Measurements from ENCODE around the gene APOBEC4. TPM values are rescaled to one million over a fixed set of nuclear protein-coding genes. Genes with fewer than 3 reads are reported as not detected.
A peak's percentile ranks its signal among the peaks of the same experiment; 100 is the strongest.
"Not testable (repeated sequence)": the region's sequence is repeated elsewhere in the genome, so short reads cannot be mapped to it uniquely, and the experiment has no call there.

APOBEC4 gene
- total RNA-seq, 1 experiment from 2014 or later, result not detected

DNA sequence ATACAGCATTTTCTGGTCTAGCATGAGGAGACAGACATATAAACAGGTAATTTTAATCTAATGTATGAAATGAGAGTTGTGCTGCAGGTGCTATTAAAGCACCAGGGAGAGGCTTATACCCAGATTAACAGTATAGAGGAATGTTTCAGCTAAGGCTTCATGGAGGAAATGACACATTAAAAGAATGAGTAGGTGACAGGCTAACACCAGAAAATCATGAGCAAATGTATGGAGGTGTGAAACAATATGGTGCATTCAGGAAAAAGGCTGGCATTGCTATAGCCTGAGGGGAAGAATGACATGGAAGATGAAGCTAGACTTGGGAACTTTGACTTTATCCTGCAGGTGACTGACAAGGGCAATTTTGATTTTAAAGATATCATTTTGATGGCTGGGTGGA, 24.6 kb downstream of the APOBEC4 start:
- H3K36me3 ChIP-seq (ENCODE audit: control insufficient read depth, insufficient read depth, low read length), result no peaks in the 10 kb centered on the region; the same call in 1 of the 2 replicates
- peaks cover 53% of the 10 kb centered on the region for H3K36me3 Mint-ChIP-seq (ENCODE audit: insufficient read depth, unreplicated experiment)
- H3K9me3 ChIP-seq, result no peaks in the 10 kb centered on the region
- BruUV-seq (replicated peaks), result no TSS peak
- intact Hi-C loops (cut with micrococcal nuclease; ENCODE audit: unreplicated experiment), result no loop called here
- peaks cover 12% of the 10 kb centered on the region for H3K4me1 Mint-ChIP-seq (ENCODE audit: low read depth, unreplicated experiment)
- POLR2A ChIA-PET, result no interaction called here
- H3K4me1 ChIP-seq, result peaks cover 10% of the 10 kb centered on the region
- H3K27ac Mint-ChIP-seq (ENCODE audit: unreplicated experiment), result no peak overlapping the region
- TF ChIP-seq, protein P1, sequence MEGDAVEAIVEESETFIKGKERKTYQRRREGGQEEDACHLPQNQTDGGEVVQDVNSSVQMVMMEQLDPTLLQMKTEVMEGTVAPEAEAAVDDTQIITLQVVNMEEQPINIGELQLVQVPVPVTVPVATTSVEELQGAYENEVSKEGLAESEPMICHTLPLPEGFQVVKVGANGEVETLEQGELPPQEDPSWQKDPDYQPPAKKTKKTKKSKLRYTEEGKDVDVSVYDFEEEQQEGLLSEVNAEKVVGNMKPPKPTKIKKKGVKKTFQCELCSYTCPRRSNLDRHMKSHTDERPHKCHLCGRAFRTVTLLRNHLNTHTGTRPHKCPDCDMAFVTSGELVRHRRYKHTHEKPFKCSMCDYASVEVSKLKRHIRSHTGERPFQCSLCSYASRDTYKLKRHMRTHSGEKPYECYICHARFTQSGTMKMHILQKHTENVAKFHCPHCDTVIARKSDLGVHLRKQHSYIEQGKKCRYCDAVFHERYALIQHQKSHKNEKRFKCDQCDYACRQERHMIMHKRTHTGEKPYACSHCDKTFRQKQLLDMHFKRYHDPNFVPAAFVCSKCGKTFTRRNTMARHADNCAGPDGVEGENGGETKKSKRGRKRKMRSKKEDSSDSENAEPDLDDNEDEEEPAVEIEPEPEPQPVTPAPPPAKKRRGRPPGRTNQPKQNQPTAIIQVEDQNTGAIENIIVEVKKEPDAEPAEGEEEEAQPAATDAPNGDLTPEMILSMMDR (IDR thresholded peaks at IDR 0.05; ENCODE audit: insufficient read depth in 1 of 2, low read depth in 1 of 2, low read length in 1 of 2, severe bottlenecking in 1 of 2, unreplicated experiment in 1 of 2), result no peak
- H3K4me3 ChIP-seq (ENCODE audit: low read depth, low read length), result no peak overlapping the region
- CTCF ChIA-PET, result interaction anchor here (0.6 kb wide), 1 partner anchor 537 kb away, joined by 3 read pairs; no protein-coding TSS in a partner anchor
- H3K27me3 ChIP-seq (replicated peaks; ENCODE audit: control insufficient read depth, insufficient read depth, low read length), result no peaks in the 10 kb centered on the region
- H3K4me3 Mint-ChIP-seq (ENCODE audit: unreplicated experiment), result no peak overlapping the region
- no peaks in the 10 kb centered on the region for H3K9me3 Mint-ChIP-seq (ENCODE audit: unreplicated experiment)
- no peaks in the 10 kb centered on the region for H3K27me3 Mint-ChIP-seq (ENCODE audit: insufficient read depth, unreplicated experiment)
- no peak for DNase-seq

DNA sequence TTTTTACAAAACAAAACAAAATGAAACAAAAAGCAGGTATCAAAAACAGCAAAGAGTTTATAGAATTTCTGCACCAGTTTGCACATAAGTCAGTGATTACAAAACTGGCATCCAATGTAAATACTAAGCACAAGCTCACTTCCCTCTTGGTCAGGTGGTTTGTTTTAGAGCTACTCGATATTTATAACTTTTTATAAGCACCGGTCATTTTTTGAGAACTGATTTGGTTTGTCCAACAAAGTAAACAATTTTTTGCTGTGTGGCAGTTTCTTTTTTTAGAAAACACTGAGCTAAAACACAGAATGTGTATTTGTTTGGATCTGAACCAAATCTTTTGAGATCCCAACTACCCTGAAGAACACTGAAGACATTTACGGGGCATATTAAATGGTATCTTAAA, 26.9 kb downstream of the APOBEC4 start:
- BruUV-seq (replicated peaks); H3K9me3 Mint-ChIP-seq (ENCODE audit: unreplicated experiment); H3K9me3 ChIP-seq; DNase-seq; H3K27me3 Mint-ChIP-seq (ENCODE audit: insufficient read depth, unreplicated experiment); H3K27me3 ChIP-seq (replicated peaks; ENCODE audit: control insufficient read depth, insufficient read depth, low read length); POLR2A ChIA-PET; H3K4me3 Mint-ChIP-seq (ENCODE audit: unreplicated experiment); intact Hi-C loops (cut with micrococcal nuclease; ENCODE audit: unreplicated experiment); H3K36me3 ChIP-seq (ENCODE audit: control insufficient read depth, insufficient read depth, low read length); H3K27ac Mint-ChIP-seq (ENCODE audit: unreplicated experiment); H3K4me3 ChIP-seq (ENCODE audit: low read depth, low read length): not testable (repeated sequence)
- peaks cover 12% of the 10 kb centered on the region for H3K4me1 Mint-ChIP-seq (ENCODE audit: low read depth, unreplicated experiment)
- H3K36me3 Mint-ChIP-seq (ENCODE audit: insufficient read depth, unreplicated experiment), result peaks cover 55% of the 10 kb centered on the region
- CTCF ChIA-PET, result interaction anchor here (2.2 kb wide), 1 partner anchor 59 kb away, joined by 6 read pairs; no protein-coding TSS in a partner anchor
- peaks cover 16% of the 10 kb centered on the region for H3K4me1 ChIP-seq

DNA sequence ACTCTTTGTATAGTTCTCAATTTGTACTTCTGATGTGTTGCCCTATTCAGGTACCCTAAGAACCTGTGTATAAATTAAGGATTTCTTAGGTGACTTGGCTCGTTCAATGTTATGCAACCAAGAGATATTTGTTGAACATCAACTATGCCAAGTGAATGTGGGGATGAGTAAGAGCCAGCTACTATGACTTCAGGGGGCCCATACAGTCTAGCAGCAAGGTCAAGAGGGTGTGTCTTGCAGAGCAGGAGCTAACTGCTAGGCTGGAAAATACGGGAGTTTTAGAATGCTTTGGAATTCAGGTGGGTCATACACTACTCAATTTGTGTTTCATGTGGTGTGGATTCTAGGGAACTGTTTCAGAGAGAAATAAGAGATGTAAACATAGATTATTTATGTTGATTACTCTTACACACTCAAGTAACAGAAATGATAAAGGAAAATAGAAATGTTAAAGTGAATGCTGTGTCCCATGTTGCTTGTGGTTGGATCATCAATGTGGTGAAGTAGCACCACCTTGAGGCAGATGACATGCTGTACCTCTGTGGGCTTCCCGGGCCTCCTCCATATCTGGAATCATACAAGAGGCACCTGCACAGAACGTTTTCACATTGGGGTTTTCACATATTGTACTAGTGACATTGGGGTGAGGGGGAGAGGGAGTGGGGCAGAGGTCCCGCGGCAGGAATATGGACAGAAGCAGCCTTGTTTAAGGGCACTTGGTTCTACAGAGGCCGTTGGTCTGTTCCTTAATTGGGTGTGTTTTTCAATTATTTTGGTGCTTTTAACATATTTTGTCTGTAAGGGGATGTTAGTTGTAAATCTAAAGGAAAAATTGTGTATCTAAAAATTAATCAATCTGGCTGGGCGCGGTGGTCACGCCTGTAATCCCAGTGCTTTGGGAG, 30.0 kb downstream of the APOBEC4 start:
- Histone ChIP-seq H3K27me3 (replicated peaks; ENCODE audit: control insufficient read depth, insufficient read depth, low read length) (no peaks in the 10 kb centered on the region), H3K4me3 (ENCODE audit: low read depth, low read length) (no peak overlapping the region), H3K9me3 (no peaks in the 10 kb centered on the region), H3K36me3 (ENCODE audit: control insufficient read depth, insufficient read depth, low read length) (no peaks in the 10 kb centered on the region; the same call in 1 of the 2 replicates), H3K4me1 (peaks cover 19% of the 10 kb centered on the region)
- Mint-ChIP-seq H3K27ac (ENCODE audit: unreplicated experiment) (no peak overlapping the region), H3K4me3 (ENCODE audit: unreplicated experiment) (no peak overlapping the region), H3K36me3 (ENCODE audit: insufficient read depth, unreplicated experiment) (peaks cover 27% of the 10 kb centered on the region), H3K27me3 (ENCODE audit: insufficient read depth, unreplicated experiment) (no peaks in the 10 kb centered on the region), H3K4me1 (ENCODE audit: low read depth, unreplicated experiment) (peaks cover 9% of the 10 kb centered on the region), H3K9me3 (ENCODE audit: unreplicated experiment) (no peaks in the 10 kb centered on the region)
- TF ChIP-seq, protein P1 (IDR thresholded peaks at IDR 0.05; ENCODE audit: insufficient read depth in 1 of 2, low read depth in 1 of 2, low read length in 1 of 2, severe bottlenecking in 1 of 2, unreplicated experiment in 1 of 2), result peak; percentile 71 to 78
- no TSS peak for BruUV-seq (replicated peaks)
- DNase-seq, result peak; percentile 65 to 70
- intact Hi-C loops (cut with micrococcal nuclease; ENCODE audit: unreplicated experiment), result loop anchor here (1.0 to 2.0 kb wide), 4 partner anchors 14 to 342 kb away; no protein-coding TSS in a partner anchor
- POLR2A ChIA-PET, result no interaction called here
- CTCF ChIA-PET, result interaction anchor here (1.0 kb wide), 2 partner anchors 11 to 14 kb away, joined by 3 to 5 read pairs; no protein-coding TSS in a partner anchor
